Omental fat pad (tissue), 4 donors: ENCODE data around the gene MAP3K9. TPM values are rescaled to one million over a fixed set of nuclear protein-coding genes. Genes with fewer than 3 reads are reported as not detected.

Experiments used
- ATAC-seq: fragments of 150-250 bp; one replicate; pipeline ENCODE4 v1.9.1; 2016; ENCODE audit warnings: mild to moderate bottlenecking, moderate library complexity; ENCODE audit not compliant: low FRiP score
- DNase-seq: peaks from one replicate; pipeline ENCODE4 v3.0.0-alpha.2; 2019; ENCODE audit warnings: low spot score
- CTCF ChIP-seq, 3 donors: fragments of 450-650 bp; IDR thresholded peaks; one replicate each; pipeline ENCODE4 v1.5.1; 2016 to 2017; ENCODE audit warnings: antibody characterized with exemption in 3 of 3, mild to moderate bottlenecking in 3 of 3, moderate library complexity in 2 of 3
- total RNA-seq, 4 donors: library from RNA; depleted of rRNA; stranded (reverse); fragments of >200 nt; gene quantifications; one replicate each; pipeline ENCODE4 v1.1.0, GENCODE V29; 2016

Gene MAP3K9
- total RNA-seq, 4 donors from 2014 or later, result 0.32 to 5.8 (median 1.1) TPM

DNA sequence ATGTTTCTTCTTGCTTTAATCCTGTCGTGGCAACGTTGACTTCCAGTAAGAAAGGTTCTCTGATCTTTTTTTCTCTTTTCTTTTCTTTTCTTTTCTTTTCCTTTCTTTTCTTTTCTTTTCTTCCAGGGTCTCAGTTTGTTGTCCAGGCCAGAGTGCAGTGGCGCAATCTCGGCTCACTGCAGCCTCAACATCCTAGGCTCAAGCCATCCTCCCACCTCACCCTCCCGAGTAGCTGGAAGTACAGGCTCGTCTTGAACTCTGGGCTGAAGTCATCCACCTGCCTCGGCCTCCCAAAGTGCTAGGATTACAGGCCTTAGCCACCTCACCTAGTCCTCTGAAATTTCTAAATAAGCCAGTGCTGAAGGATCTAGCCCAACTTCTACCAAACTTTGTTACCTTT lies 1.3 kb upstream of the MAP3K9 start:
- ATAC-seq (no peak), DNase-seq (no peak)
- TF ChIP-seq CTCF (IDR thresholded peaks at IDR 0.05), result no peak

GRCh38 chr14:70808416-70809224 lies 693 bp downstream of the MAP3K9 start:
- DNase-seq, result no peak
- ATAC-seq, result peak; percentile 8
- TF ChIP-seq CTCF (IDR thresholded peaks at IDR 0.05), result no peak

DNA sequence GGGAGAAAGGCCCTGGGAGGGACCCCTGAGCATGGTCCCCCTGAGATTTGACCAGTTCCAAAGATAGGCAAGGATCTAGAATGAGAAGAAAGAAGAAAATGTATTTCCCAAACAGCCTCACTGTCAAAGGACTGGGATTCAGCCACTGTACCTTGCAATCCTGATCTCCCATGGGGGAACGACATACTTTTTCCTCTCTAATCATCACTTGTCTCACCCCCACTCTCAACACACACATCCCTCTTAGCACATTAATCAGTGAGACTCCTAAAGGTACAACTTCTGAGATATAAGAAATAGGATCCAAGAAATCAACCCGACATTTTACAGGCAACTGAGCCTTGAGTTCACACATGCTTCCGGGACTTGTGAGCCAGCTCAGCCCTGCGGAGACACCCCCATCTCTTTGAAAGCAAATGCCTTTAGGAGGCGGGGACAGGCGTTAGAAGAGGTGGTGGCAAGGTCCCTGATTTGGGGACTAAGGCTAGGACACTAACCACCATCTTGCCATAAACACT lies 1.4 kb downstream of the MAP3K9 start:
- DNase-seq, result no peak
- no peak for TF ChIP-seq CTCF (IDR thresholded peaks at IDR 0.05)
- no peak for ATAC-seq

- no peak for DNase-seq
- TF ChIP-seq CTCF (IDR thresholded peaks at IDR 0.05), result no peak
- ATAC-seq, result no peak
These were observed 4.7 kb downstream of the MAP3K9 start for GRCh38 chr14:70804556-70805162.

GRCh38 chr14:70803321-70804310 lies 5.7 kb downstream of the MAP3K9 start:
- DNase-seq, result no peak
- ATAC-seq, result no peak
- no peak for TF ChIP-seq CTCF (IDR thresholded peaks at IDR 0.05)

DNA sequence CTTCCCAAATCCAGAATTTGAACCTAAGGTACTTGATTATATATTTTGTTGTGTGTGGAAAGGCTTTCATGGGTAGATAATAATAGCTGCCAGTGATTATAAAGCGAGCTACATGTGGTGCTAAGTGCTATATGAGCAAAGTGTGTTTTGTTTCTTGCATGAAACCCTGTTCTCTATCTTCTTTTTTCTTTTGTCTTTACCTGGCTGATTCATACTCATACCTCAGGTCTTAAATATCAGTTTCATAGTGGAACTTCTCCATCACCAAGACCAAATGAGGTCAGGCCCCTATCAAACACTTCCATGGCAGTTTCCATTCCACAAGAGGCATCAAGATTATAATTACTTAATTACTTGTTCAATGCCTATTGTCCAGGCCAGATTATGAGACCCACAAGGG lies 6.9 kb downstream of the MAP3K9 start:
- ATAC-seq (no peak), DNase-seq (no peak)
- TF ChIP-seq CTCF (IDR thresholded peaks at IDR 0.05), result no peak
